Esophagus squamous epithelium (tissue), 4 donors: ENCODE measurements around the gene KIF18B.

Source experiments
- CTCF ChIP-seq, 6 experiments: fragments of 450-650 bp in 4 of 6; fragments of 200-600 bp in 2 of 6; sonication (generic) in 2 of 6; IDR thresholded peaks; one replicate each; pipeline ENCODE4 v1.5.1; 2016 to 2019; ENCODE audit warnings: antibody characterized with exemption in 6 of 6, mild to moderate bottlenecking in 4 of 6, moderate library complexity in 4 of 6
- POLR2A ChIP-seq, 4 donors: fragments of 450-650 bp; IDR thresholded peaks; one replicate each; pipeline ENCODE4 v1.6.1; 2017; ENCODE audit warnings: antibody characterized with exemption in 4 of 4, mild to moderate bottlenecking in 4 of 4, moderate library complexity in 3 of 4

GRCh38 chr17:44904001-44904984 lies 43.3 kb downstream of the KIF18B start:
- no peak for TF ChIP-seq CTCF (IDR thresholded peaks at IDR 0.05)
- TF ChIP-seq POLR2A (IDR thresholded peaks at IDR 0.05), result no peak
